ENCODE measurements around the gene PKP1.

GRCh38 chr1:201285846-201286245, 2.5 kb downstream of the PKP1 start:
- TF ChIP-seq CTCF (IDR thresholded peaks at IDR 0.05) = no peak
- TF ChIP-seq POLR2AphosphoS5 (IDR thresholded peaks at IDR 0.05) = no peak
- TF ChIP-seq POLR2A (IDR thresholded peaks at IDR 0.05) = no peak
